ENCODE data around the gene EMC8. TPM values are rescaled to one million over a fixed set of nuclear protein-coding genes. Genes with fewer than 3 reads are reported as not detected.

The EMC8 gene
- total and polyA plus RNA-seq, 10 of the 15 experiments (the other 5 are each of a cell fraction or from before 2014, with no cell fraction given), result 7.8 to 62.0 (median 33.5) TPM

- no peak for TF ChIP-seq USF1 (IDR thresholded peaks at IDR 0.05; ENCODE audit: borderline replicate concordance, extremely low read length, insufficient read depth, low read depth, low read length)
- TF ChIP-seq BHLHE40 (IDR thresholded peaks at IDR 0.05; ENCODE audit: borderline replicate concordance in 1 of 2, low read depth in 2 of 2, low read length in 1 of 2), result peak in 1 of 2 experiments; percentile 41; a peak in 1 of 4 replicates
- TF ChIP-seq ZNF622 (IDR thresholded peaks at IDR 0.05), result no peak
- no peak for TF ChIP-seq BACH1 (IDR thresholded peaks at IDR 0.05; ENCODE audit: borderline replicate concordance)
- TF ChIP-seq ZNF207 (IDR thresholded peaks at IDR 0.05; ENCODE audit: borderline replicate concordance), result no peak
- 0 out of 2 replicates have a peak, but pooled peaks have one; percentile 27 for TF ChIP-seq STAT3 (IDR thresholded peaks at IDR 0.05; ENCODE audit: low read depth, low read length)
- TF ChIP-seq KDM1A (IDR thresholded peaks at IDR 0.05; ENCODE audit: borderline replicate concordance), result no peak
- no peak for TF ChIP-seq MAX (IDR thresholded peaks at IDR 0.05; ENCODE audit: low read depth, low read length)
- no peak for TF ChIP-seq SMAD5 (IDR thresholded peaks at IDR 0.05; ENCODE audit: low read depth)
- TF ChIP-seq NFXL1 (IDR thresholded peaks at IDR 0.05; ENCODE audit: borderline replicate concordance), result no peak
- 0 out of 6 replicates have a peak, but pooled peaks of 1 of the 3 experiments have one; percentile 10 for TF ChIP-seq CTCF (IDR thresholded peaks at IDR 0.05 in 2 of 3, conservative IDR thresholded peaks at IDR 0.05 in 1 of 3; ENCODE audit: control insufficient read depth in 2 of 3, extremely low read depth in 1 of 3, insufficient read depth in 1 of 3, low read depth in 3 of 3, low read length in 3 of 3)
- no peak for TF ChIP-seq CBX5 (IDR thresholded peaks at IDR 0.05; ENCODE audit: low read depth)
- TF ChIP-seq CEBPB (IDR thresholded peaks at IDR 0.05; ENCODE audit: borderline replicate concordance in 1 of 2, low read depth in 2 of 2, low read length in 2 of 2), result no peak
- no peak for TF ChIP-seq DPF2 (IDR thresholded peaks at IDR 0.05)
- TF ChIP-seq NFYA (IDR thresholded peaks at IDR 0.05; ENCODE audit: borderline replicate concordance, low read depth, low read length), result no peak
- TF ChIP-seq ZNF217 (IDR thresholded peaks at IDR 0.05), result no peak
- no peak for TF ChIP-seq GABPA (IDR thresholded peaks at IDR 0.05; ENCODE audit: low read depth)
- peak; percentile 90; the same call in 2 of the 3 replicates for TF ChIP-seq POU2F2 (IDR thresholded peaks at IDR 0.05; ENCODE audit: borderline replicate concordance, low read depth, low read length)
- TF ChIP-seq ATF7 (IDR thresholded peaks at IDR 0.05; ENCODE audit: low read depth), result peak; percentile 15; the same call in 1 of the 2 replicates
- TF ChIP-seq HDAC2 (IDR thresholded peaks at IDR 0.05), result no peak
- TF ChIP-seq RELB (IDR thresholded peaks at IDR 0.05; ENCODE audit: low read depth), result no peak
- 0 out of 2 replicates have a peak, but pooled peaks have one; percentile 25 for TF ChIP-seq ZBED1 (IDR thresholded peaks at IDR 0.05; ENCODE audit: borderline replicate concordance)
- no peak for TF ChIP-seq NRF1 (conservative IDR thresholded peaks at IDR 0.05; ENCODE audit: low read depth, low read length)
- TF ChIP-seq CREM (IDR thresholded peaks at IDR 0.05; ENCODE audit: low read depth), result peak; percentile 50; the same call in 1 of the 2 replicates
- TF ChIP-seq STAT1 (conservative IDR thresholded peaks at IDR 0.05), result no peak
- TF ChIP-seq CBFB (IDR thresholded peaks at IDR 0.05; ENCODE audit: low read depth), result peak; percentile 60; the same call in 1 of the 2 replicates
These were observed 43.2 kb downstream of the EMC8 start (continued) for GRCh38 chr16:85755929-85756768.

Data from GM12878 (cell line).